GM19468 (cell line): ENCODE data around the gene COL1A1.

Source experiments
- ATAC-seq: cut with Tn5 transposase; IDR thresholded peaks from one replicate; pipeline ENCODE4 v1.9.1; 2021; ENCODE audit warnings: mild to moderate bottlenecking, moderate library complexity, moderate number of reproducible peaks; ENCODE audit not compliant: unreplicated experiment; ENCODE audit errors: extremely low read depth

Gene COL1A1

DNA sequence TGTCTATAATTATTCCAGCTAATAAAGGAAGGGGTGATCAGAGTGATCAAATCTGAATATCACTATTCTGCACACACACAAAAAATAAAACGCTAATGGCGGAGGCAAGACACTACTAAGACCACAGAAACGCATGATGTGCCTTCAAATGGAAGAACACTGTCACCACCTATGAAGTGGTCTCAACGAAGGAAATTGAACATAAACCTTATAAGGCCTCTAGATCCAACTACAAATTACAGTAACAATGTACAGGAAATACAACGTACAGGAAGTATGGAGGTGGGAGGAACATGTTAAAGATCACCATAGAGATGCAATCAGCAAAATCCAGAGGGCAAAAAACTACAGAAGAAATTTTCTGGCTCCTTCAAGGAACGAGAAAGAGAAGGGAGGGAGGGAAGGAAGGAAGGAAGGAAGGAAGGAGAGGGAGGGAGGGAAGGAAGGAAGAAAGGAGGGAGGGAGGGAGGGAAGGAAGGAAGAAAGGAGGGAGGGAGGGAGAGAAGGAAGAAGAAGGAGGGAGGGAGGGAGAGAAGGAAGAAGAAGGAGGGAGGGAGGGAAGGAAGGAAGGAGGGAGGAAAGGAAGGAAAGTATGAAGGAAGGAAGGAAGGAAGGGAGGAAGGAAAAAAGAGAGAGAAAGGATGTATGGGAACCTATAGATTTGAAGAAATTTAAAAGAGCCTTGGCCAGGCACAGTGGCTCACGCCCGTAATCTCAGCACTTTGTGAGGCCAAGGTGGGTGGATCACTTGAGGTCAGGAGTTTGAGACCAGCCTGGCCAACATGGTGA lies 38.8 kb downstream of the COL1A1 start:
- no peak for ATAC-seq

DNA sequence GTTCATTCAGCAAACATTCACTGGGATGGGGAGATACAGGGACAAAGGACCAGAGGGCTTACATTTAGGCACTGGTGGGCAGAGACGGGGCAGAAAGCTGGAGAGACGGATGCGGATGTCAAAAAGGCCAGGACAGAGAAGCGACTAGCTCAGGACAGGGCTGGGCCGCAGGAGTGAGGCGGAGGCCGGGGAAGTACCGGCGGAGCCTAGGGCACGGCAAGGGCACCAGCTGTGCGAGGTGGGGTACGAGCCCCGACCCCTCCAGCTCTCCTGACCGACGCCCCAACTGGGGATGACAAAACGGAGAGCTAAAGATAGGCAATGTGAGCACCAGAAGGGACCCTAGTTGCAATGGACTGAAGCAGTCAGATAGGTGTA lies 39.5 kb downstream of the COL1A1 start:
- no peak for ATAC-seq

DNA sequence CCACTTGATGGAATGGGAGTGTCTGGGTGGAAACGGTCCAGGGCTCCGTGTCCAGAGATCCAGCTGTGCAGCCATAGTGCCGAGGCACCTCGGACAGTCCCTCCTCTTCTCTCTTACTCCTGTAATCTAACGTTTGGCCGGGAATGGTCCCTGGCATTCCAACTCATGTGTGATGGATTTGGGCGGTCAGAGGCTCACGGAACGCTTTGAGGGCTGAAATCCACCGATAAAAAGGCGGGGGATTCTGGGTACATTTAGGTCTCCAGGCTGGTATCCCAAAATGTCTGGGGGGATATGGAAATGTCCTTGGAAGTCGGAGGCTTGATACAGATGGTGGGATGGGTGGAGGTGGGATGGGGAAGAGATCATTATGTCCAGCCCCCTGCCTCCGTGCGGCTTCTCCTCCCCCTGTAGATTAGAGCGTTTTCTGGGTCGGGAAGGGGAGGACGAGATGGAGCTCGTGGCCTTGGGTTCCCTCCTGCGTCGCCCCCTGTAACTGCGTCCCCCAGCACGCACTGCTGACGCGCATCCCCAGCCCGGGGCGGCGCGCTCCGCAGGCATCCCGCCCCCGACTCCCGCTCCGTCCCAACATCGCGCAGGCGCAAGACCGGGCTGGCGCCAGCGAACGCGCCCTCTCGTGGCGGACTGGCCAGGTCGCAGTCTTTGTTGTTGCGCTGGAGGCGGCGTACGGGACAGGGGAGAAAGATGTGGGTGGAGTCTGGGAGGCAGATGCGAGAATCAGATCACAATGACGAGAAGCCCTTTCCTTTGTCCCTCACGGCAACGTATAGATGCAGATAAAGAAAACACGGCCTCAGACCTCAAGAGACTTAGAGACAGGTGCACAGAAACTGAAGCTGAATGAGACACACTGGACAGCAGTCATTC lies 40.2 kb downstream of the COL1A1 start:
- ATAC-seq: peak; percentile 44

DNA sequence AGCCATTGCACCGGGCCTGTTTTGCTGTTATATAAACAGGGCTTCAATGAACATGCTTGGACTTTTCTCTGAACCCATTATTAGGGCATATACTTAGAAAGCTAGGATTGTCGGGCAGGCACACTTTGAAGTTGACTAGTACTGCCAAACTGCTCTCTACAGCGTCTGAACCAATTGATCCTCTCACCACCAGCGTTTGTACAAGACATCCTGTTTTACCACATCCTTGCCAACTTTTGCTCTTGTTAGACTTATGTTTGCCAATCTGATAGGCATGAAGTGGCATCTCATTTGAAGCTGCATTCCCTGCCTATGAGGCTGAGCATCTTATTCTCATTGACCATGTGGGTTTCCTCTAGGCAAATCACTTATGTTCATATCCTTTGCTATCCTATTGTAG lies 43.5 kb downstream of the COL1A1 start:
- no peak for ATAC-seq

DNA sequence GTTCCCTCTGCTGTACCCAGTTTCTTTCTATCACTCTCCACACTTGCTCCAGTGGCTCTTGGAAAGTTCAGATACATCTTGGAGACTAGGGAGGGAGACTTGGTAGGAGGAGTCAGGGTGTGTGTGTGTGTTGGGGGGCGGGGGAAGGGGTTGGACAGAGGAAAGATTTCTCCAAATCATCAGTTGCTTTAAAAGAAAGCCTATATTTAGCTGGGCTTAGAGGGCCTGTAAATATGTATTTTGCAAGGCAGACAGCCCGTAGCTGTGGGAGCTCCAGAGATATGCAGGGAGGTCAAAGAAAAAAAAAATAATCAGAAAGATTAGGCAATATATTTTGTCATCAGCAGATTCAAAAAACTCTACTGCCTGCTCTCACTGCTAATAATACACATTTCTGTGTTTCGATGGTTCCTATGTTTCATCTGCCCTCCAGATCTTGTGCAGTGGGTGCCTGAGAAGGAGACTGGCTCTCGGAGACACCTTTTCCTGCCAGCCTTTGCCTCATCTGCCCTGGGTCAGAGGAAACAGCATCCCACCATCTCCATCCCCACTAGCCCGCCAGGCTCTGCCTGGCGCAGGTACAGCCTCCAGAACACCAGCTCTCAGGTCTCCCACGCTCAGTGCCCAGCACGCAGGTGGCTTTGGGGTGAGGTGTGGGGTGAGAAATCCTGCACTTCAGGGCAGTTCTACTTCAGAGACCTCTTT lies 46.2 kb downstream of the COL1A1 start:
- ATAC-seq: no peak

DNA sequence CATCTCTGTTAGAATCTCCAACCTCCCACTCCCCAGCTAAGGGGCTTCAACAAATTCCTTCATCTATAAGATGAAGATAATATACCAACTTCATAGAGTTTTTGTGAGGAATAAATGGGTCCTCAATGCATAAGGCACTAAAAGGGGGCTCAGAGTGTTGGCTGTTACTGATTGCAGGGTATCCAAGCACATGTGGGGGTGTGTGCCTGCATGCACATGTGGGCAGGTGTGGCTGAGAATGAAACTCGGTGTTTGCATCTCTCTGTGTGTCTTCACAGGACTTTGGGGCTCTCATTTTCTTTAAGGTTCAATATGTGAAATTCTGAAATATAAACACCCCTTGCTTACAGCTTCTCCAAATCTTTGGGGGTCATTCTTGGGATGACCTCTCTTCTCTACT lies 46.8 kb downstream of the COL1A1 start:
- ATAC-seq: no peak

DNA sequence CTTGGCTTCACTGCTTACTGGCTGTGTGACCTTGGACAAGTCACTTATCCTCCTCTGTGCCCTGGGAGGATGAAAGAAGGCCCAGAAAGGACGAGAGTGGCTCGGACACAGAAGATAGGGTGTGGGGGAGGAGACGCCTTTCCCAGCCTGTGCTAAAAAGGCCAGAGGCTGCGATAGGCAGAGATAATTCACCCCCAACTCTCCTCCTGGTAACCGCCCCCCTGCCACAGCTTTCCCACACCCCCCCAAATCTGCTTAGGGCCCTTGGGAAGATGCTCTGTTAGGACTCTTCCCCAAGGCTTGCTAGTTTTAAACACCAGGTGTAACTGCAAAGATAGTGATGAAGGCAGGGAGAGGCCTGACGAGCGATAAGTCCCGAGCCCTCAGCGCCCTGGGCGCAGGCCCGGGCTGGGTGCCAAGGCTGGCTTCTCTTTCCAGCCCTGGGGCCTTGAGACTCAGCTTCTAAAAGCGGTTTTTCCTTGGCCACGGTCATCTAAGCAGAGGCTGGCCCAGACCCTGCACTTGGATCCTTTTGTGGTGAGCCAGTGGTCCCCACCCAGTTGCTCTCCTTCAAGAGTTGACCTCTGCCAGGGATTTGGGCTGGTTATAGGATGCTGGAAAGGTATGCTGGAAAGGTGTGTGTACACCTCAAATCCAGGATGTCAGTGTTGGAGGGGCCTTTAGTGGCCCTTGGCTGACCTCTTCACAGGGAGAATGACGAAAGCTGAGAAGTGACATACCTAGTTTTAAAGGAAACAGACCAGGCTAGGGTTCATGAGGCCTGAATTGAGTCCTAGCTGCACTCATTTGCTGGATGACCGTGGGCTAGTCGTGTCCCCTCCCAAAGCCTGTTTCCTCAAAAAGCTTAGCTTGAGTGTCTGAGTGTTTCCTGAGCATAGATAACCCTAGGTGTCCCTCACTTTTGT lies 47.5 kb downstream of the COL1A1 start:
- no peak for ATAC-seq

DNA sequence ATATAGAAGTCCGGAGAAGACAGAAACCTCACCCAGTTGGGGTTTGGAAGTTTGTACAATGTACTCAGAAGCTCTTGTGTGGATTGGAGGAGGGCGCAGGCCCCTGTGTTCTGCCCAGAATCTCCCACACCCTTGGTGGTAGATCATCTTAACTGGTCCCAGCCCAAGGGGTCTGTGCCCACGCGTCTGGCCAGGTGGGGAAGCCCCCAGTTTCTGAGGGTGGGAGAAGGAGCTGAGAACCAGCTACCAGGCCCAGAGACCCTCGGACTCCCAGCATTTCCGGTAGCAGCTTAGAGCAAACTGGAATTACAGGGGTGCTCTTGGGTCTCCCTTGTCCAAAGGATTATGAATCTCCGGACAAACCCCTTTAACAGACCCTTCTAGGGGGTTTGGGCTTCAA lies 48.7 kb downstream of the COL1A1 start:
- ATAC-seq: no peak

DNA sequence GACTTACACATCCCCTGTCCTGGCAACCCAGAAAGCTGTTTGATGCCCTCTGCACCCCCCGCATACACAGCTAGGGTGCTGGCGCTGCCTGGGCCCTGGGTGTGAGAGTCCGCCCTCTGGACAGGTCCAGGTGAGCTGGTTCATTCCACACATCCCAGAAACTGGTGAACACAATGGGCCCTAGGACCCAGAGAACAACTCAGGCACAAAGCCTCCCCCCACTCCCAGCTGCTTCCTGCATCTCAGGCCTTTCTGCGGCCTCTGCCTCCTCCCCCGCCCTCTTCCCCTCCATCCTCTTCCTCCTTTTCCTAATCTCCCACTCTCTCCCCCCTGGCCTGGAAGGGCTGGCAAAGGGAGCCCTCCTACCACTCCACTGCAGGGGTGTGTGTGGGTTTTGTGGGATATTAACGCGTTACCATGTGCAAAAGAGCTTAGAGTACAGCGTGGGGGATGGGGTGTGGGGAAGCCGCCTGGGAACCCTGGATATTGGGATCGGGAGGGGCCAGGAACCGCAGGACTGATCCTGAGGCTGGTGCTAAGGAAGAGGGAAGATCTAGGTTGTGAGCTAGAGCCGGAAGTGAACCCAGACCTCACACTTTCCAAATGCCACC lies 49.4 kb downstream of the COL1A1 start:
- ATAC-seq: no peak

DNA sequence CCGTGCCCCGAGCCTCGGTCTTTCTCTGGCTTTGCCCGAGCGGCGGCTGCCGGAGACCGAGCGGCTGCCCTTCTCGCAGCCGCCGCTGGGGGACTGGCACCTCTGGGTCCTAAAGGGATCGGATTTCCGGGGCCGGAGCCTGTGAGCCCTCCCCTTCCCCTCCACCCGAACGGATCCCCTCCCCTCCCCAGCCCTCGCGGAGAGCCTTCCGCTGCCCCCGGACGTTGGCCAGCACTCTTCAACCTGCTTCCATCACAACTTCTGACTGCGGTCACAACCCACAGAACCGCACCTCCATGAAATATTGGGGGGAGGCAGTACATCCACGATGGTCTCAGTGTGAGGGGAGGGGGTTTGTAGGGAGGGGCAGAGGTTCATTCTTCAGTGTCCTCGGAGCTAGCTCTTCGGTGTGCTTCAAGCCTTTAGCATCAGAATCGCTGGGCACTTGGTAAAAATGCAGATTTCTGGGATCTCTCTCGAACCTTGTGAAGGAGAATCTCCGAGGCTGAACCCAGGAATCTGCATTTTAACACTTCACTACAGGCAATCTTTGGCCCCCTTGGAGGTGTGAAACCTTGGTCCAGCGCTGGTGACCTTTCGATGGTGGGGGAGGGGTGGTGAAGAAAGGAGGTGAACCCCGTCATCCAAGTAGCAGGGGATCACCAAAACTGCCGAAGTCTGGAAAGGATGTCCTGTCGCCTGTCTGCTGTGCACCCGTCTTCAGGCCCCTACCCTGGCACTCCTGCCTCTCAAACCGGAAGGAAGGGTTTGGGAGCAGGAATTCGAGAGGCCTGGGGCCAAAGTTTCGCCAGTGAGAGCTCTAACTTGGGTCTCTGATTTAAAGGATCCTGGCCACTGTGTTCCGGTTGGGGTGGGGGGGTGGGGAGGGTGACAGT lies 50.1 kb downstream of the COL1A1 start:
- ATAC-seq: no peak

DNA sequence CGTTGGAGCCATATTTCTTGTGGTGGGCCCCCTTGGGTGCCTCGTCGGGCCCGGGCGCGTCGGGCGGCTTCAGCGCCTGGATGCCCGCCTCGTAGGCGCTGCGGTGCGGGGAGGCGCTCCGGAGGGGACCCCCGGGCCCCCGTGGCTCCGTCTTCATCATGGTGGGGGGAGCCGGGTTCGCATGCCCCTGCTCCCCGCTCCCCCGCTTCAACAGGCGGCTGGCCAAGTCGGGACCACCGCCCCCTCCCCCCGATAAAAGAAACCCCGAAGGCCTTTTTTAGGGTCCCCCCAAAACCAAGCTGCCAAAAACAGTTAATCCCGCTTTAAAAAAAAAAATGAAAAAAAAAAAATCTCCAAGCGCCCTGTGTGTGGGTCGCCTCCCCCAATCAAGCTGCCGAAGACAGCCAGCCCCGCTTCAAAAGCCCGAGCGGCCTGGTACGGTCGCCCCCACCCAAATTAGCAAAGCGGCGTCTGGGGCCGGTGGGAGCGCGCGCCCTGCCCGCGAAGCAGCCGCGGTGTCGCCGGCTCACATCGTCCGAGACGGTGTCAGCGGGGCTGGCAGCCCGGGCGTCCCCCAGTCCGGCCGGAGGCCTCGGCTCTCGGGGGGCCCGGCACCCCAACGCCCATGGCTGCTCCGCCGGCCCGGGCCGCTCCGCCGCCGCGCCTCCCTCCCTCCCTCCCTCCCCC lies 50.9 kb downstream of the COL1A1 start, which contains the start of gene PPP1R9B:
Gene PPP1R9B, minus strand, starts transcription at position 324 of the 687 bp plus-strand sequence. Its CDS starts 164 bp downstream, at position 160.
- ATAC-seq: no peak

DNA sequence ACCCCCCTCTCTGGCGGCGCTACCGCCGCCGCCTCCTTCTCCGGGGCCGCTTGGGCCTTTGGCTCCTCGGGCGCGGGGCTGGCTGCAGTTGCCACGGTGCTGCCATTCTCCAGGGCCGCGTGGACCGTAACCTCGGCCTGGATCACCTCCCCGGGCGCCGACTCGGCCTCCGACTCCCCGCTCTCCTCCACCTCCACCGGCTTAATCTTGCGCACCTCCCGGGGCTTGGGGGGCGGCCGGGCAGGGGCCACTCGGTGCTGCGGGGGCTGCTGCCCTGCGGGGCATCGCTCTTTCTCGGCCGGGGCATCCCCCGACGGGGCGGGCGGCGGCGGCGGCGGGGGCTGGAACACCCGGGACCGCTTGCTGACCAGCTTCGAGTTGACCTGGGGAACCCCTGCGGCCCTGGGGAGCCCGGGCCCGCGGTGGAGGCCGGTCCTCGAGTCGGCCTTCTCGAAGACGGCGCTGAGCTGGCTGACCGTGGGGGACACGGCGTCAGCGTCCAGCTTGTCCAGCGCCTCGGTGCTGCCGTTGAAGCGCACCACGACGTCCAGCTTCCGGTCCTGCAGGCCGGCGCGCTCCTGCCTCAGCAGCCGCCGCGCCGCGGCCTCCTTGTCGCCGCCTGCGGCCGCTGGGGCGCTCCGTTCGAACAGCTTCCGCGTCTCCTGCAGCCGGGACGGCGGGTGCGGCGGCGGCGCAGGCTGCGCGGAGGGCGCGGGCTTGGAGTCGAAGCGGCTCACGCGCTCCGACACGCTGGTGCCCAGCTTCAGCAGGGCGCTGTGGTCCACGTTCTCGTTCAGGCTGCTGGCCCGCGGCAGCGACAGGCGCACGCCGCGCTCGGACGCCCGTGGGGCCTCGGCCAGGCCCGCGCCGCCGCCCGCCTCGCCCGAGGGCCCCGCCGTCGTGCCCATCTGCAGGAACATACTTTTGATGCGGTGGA lies 51.7 kb downstream of the COL1A1 start:
- ATAC-seq: no peak

DNA sequence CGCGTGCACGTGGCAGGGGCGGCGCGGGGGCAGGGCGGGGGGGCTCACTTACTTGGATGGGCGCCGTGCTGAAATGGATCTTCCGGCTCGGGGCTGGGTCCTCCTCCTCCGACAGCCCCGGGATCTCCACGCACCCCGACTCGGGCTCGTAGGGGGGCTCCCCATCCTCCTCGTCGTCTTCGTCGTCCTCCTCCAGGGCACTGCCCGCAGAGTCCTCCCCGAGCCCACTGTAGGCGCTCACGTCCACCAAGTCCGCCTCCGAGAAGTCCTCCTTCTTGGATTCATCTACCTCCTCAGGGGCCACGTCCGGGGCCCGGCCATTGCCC lies 52.4 kb downstream of the COL1A1 start:
- no peak for ATAC-seq

DNA sequence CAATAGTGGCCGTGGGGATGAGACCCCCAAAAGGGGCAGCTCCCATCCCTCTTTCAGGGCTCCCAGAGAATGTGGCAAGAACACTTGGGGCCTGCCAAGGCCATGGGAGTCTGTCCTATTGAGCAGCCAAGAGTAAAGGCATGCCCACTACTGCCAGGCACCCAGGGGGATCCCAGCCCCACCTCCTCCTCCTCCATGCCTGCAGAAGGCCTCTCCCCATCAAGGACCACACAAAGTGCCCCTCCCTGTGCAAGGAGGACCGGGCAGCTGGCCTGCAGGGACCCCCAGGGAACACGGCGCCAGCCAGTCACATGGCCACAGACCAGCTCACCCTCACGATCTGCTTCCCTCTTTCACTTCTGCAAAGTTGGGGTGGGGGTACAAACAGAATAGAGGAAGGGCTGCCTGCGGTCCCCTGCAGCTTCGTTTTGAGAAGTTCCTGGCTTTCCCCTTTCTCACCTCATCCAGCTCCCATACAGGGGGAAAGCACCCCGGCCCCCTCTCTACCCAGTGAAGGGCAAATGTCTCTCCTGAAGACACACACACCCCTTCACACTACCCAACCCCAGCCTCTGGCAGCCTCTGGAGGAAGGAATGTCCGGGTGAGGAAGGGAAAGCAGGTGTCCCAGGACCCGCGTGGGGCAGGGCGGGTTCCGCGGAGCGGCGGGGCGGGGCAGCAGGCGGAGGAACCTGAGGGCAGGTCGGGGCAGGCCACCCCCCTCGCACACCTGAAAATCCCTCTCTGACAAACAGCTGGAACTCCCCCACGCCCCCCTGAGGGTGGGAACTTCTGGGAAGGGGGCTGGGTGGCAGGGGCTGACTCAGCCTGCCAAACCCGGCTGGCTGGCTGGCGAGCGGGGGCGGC lies 53.0 kb downstream of the COL1A1 start:
- ATAC-seq: no peak

DNA sequence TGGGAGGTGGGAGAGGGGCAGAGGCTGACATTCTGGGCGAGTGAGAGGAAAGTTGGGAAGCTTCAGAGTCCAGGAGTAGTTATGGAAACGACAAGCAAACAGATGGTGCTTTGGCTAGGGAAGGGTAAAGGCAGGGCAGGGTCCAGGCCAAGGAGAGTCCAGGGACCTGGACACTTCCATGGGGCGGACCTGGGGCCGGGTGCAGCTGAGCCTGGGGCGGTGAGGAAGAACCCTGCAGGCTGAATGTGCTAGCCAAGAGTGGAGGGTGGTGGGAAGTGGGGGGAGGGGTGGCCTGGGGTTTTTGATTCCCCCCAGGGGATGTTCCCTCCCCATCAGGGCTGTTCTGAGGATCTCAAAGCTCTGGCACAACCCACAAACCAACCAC lies 53.6 kb downstream of the COL1A1 start:
- no peak for ATAC-seq
